CD4-positive, CD25-positive, alpha-beta regulatory T cell (primary cell): ENCODE data around the gene HAPLN3. TPM values are rescaled to one million over a fixed set of nuclear protein-coding genes. Genes with fewer than 3 reads are reported as not detected.

Experiments
- ATAC-seq, 2 donors: fragments of 150-1000 bp; cut with Tn5 transposase; one replicate each; pipeline ENCODE4 v1.10.0; 2021; ENCODE audit warnings: low read depth in 2 of 2, moderate number of reproducible peaks in 2 of 2, moderate library complexity in 1 of 2
- DNase-seq, 3 donors: peaks; one replicate each; pipeline versions ENCODE4 v3.0.0 to v3.0.0-alpha.2; 2012 to 2022; ENCODE audit warnings: mixed read lengths in 1 of 3
- H3K27ac ChIP-seq: one replicate; pipeline ENCODE4 v1.7.0; 2013; ENCODE audit warnings: mild to moderate bottlenecking, low read length; ENCODE audit not compliant: insufficient read depth, poor library complexity, severe bottlenecking
- H3K27me3 ChIP-seq: one replicate; pipeline ENCODE4 v1.7.0; 2013; ENCODE audit warnings: low read length; ENCODE audit not compliant: control insufficient read depth, insufficient read depth
- H3K36me3 ChIP-seq: one replicate; pipeline ENCODE4 v1.7.0; 2013; ENCODE audit warnings: mild to moderate bottlenecking, low read length, moderate library complexity; ENCODE audit not compliant: control insufficient read depth, insufficient read depth
- H3K4me1 ChIP-seq: 2 replicates; pipeline ENCODE4 v1.7.0; 2013; ENCODE audit warnings: mild to moderate bottlenecking, low read length; ENCODE audit not compliant: insufficient read depth, control insufficient read depth, poor library complexity, severe bottlenecking
- H3K4me3 ChIP-seq: one replicate; pipeline ENCODE4 v1.7.0; 2013; ENCODE audit warnings: low read depth, mild to moderate bottlenecking, low read length, moderate library complexity
- H3K9me3 ChIP-seq, 2 experiments: 1 replicate in 1 of 2; 2 replicates in 1 of 2; pipeline ENCODE4 v1.7.0; 2013; ENCODE audit warnings: low read length in 2 of 2, mild to moderate bottlenecking in 1 of 2, moderate library complexity in 1 of 2; ENCODE audit not compliant: control insufficient read depth in 2 of 2
- H3K27ac Mint-ChIP-seq, 3 donors: one replicate each; pipeline ENCODE4 v1.8.0; 2020 to 2022; ENCODE audit warnings: mild to moderate bottlenecking in 3 of 3, mixed read lengths in 3 of 3, moderate library complexity in 2 of 3
- H3K27me3 Mint-ChIP-seq: one replicate; pipeline ENCODE4 v1.8.0; 2022; ENCODE audit warnings: mild to moderate bottlenecking, mixed read lengths
- H3K36me3 Mint-ChIP-seq: one replicate; pipeline ENCODE4 v1.8.0; 2020; ENCODE audit warnings: mixed read lengths
- H3K4me1 Mint-ChIP-seq, 4 donors: one replicate each; pipeline ENCODE4 v1.8.0; 2020 to 2022; ENCODE audit warnings: mixed read lengths in 4 of 4, mild to moderate bottlenecking in 1 of 4
- H3K4me3 Mint-ChIP-seq, 4 donors: one replicate each; pipeline ENCODE4 v1.8.0; 2020 to 2022; ENCODE audit warnings: mild to moderate bottlenecking in 4 of 4, mixed read lengths in 4 of 4, moderate library complexity in 3 of 4
- H3K9me3 Mint-ChIP-seq, 7 donors: one replicate each; pipeline ENCODE4 v1.8.0; 2020 to 2022; ENCODE audit warnings: mixed read lengths in 7 of 7, mild to moderate bottlenecking in 3 of 7, moderate library complexity in 2 of 7
- polyA plus RNA-seq, 4 donors: library from polyadenylated mRNA; unstranded; fragments of 300-500 nt; fragmentation: Illumina TruSeq; gene quantifications; one replicate each; pipeline ENCODE4 v1.2.3, GENCODE V29; 2021
- total RNA-seq: library from RNA; stranded (reverse); gene quantifications from one replicate; pipeline ENCODE4 v1.2.3, GENCODE V29; 2022

Gene HAPLN3
- total and polyA plus RNA-seq, 5 donors from 2014 or later: 76.8 to 251 (median 95.5) TPM

- ATAC-seq: no peak
- Mint-ChIP-seq H3K36me3 (peaks cover 50% of the 10 kb centered on the region), H3K9me3 (no peaks in the 10 kb centered on the region)
These were observed 17.9 kb downstream of the HAPLN3 start for GRCh38 chr15:88877415-88877814.

GRCh38 chr15:88876573-88876972 lies 18.8 kb downstream of the HAPLN3 start:
- Mint-ChIP-seq H3K36me3 (peaks cover 48% of the 10 kb centered on the region), H3K27ac (no peak overlapping the region), H3K9me3 (no peaks in the 10 kb centered on the region), H3K27me3 (no peaks in the 10 kb centered on the region), H3K4me3 (no peak overlapping the region), H3K4me1 (peaks cover 0 to 9% (median 7%) of the 10 kb centered on the region in 4 donors)
- Histone ChIP-seq H3K9me3 (no peaks in the 10 kb centered on the region), H3K4me1 (no peaks in the 10 kb centered on the region), H3K36me3 (peaks cover 59% of the 10 kb centered on the region), H3K27me3 (no peaks in the 10 kb centered on the region), H3K27ac (no peak overlapping the region), H3K4me3 (no peak overlapping the region)
- no peak for ATAC-seq
- no peak for DNase-seq

More at GRCh38 chr15:88877415-88877814, 17.9 kb downstream of the HAPLN3 start:
- Histone ChIP-seq H3K4me1 (no peaks in the 10 kb centered on the region), H3K27ac (no peak overlapping the region), H3K27me3 (no peaks in the 10 kb centered on the region), H3K36me3 (peaks cover 66% of the 10 kb centered on the region), H3K4me3 (no peak overlapping the region), H3K9me3 (no peaks in the 10 kb centered on the region)
- DNase-seq: no peak
- Mint-ChIP-seq H3K4me1 (peaks cover 0 to 16% (median 10%) of the 10 kb centered on the region in 4 donors), H3K4me3 (no peak overlapping the region), H3K27ac (no peak overlapping the region), H3K27me3 (no peaks in the 10 kb centered on the region)

DNA sequence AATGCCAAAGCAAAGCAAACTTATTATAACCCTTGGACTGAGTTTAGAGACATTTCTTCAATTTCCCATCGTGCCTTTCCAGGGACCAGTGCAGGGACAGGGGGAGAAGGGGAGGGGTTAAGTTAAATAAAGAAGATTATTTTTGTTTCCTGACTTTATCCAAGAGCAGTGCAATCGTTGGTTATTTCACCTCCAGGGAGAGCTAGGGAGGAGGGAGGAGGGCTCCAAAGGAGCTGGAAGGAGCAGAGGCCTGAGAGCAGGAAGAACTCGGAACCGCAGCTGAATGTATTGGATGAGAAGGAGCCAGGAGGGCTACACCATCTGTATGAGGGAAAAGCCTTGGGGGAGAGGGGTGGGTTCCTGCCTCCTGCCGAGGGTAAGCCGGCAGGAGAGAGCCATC lies 20.7 kb downstream of the HAPLN3 start:
- no peaks in the 10 kb centered on the region for H3K27me3 ChIP-seq
- H3K4me1 ChIP-seq: no peaks in the 10 kb centered on the region
- ATAC-seq (no peak), DNase-seq (no peak)
- H3K27ac Mint-ChIP-seq: no peak overlapping the region
- no peaks in the 10 kb centered on the region for H3K9me3 ChIP-seq
- H3K4me3 ChIP-seq: no peak overlapping the region
- H3K27me3 Mint-ChIP-seq: no peaks in the 10 kb centered on the region
- H3K27ac ChIP-seq: no peak overlapping the region
- H3K9me3 Mint-ChIP-seq: no peaks in the 10 kb centered on the region
- no peak overlapping the region for H3K4me3 Mint-ChIP-seq
- H3K36me3 ChIP-seq: peaks cover 41% of the 10 kb centered on the region
- peaks cover 37% of the 10 kb centered on the region for H3K36me3 Mint-ChIP-seq
- H3K4me1 Mint-ChIP-seq: peaks cover 0 to 6% (median 4%) of the 10 kb centered on the region in 4 donors

GRCh38 chr15:88874275-88874674 lies 21.1 kb downstream of the HAPLN3 start:
- H3K27me3 Mint-ChIP-seq: no peaks in the 10 kb centered on the region
- peaks cover 0 to 6% (median 4%) of the 10 kb centered on the region in 4 donors for H3K4me1 Mint-ChIP-seq
- peaks cover 33% of the 10 kb centered on the region for H3K36me3 Mint-ChIP-seq
- no peak overlapping the region for H3K27ac ChIP-seq
- H3K4me3 Mint-ChIP-seq: no peak overlapping the region
- no peak overlapping the region for H3K4me3 ChIP-seq
- peak overlapping the region in 1 of 3 donors; percentile 48 for H3K27ac Mint-ChIP-seq
- H3K4me1 ChIP-seq: no peaks in the 10 kb centered on the region
- DNase-seq (no peak), ATAC-seq (no peak)
- H3K9me3 Mint-ChIP-seq: no peaks in the 10 kb centered on the region
- H3K27me3 ChIP-seq: no peaks in the 10 kb centered on the region
- no peaks in the 10 kb centered on the region for H3K9me3 ChIP-seq
- peaks cover 38% of the 10 kb centered on the region for H3K36me3 ChIP-seq

- Mint-ChIP-seq H3K4me3 (no peak overlapping the region), H3K4me1 (peaks cover 0 to 6% (median 4%) of the 10 kb centered on the region in 4 donors), H3K27me3 (no peaks in the 10 kb centered on the region), H3K36me3 (peaks cover 32% of the 10 kb centered on the region), H3K27ac (peak overlapping the region in 1 of 3 donors; percentile 35), H3K9me3 (no peaks in the 10 kb centered on the region)
- H3K27me3 ChIP-seq: no peaks in the 10 kb centered on the region
- H3K4me1 ChIP-seq: no peaks in the 10 kb centered on the region
- no peaks in the 10 kb centered on the region for H3K9me3 ChIP-seq
- H3K36me3 ChIP-seq: peaks cover 34% of the 10 kb centered on the region
- ATAC-seq (no peak), DNase-seq (no peak)
- H3K27ac ChIP-seq: no peak overlapping the region
- no peak overlapping the region for H3K4me3 ChIP-seq
These were observed 21.6 kb downstream of the HAPLN3 start for GRCh38 chr15:88873786-88874185.

GRCh38 chr15:88872706-88873105 lies 22.6 kb downstream of the HAPLN3 start:
- Mint-ChIP-seq H3K36me3 (peaks cover 29% of the 10 kb centered on the region), H3K4me1 (peaks cover 2 to 5% (median 3%) of the 10 kb centered on the region in 4 donors), H3K9me3 (no peaks in the 10 kb centered on the region), H3K27ac (peak overlapping the region in 2 of 3 donors; percentile 36 to 54), H3K4me3 (no peak overlapping the region), H3K27me3 (no peaks in the 10 kb centered on the region)
- Histone ChIP-seq H3K4me1 (no peaks in the 10 kb centered on the region), H3K4me3 (no peak overlapping the region), H3K9me3 (no peaks in the 10 kb centered on the region), H3K36me3 (peaks cover 23% of the 10 kb centered on the region), H3K27me3 (no peaks in the 10 kb centered on the region), H3K27ac (no peak overlapping the region)
- ATAC-seq (no peak), DNase-seq (no peak)

GRCh38 chr15:88872106-88872505 lies 23.2 kb downstream of the HAPLN3 start:
- no peaks in the 10 kb centered on the region for H3K4me1 ChIP-seq
- H3K9me3 ChIP-seq: no peaks in the 10 kb centered on the region
- DNase-seq (no peak), ATAC-seq (no peak)
- no peaks in the 10 kb centered on the region for H3K27me3 ChIP-seq
- H3K36me3 Mint-ChIP-seq: peaks cover 30% of the 10 kb centered on the region
- no peaks in the 10 kb centered on the region for H3K9me3 Mint-ChIP-seq
- H3K36me3 ChIP-seq: peaks cover 17% of the 10 kb centered on the region
- no peak overlapping the region for H3K4me3 Mint-ChIP-seq
- H3K27ac Mint-ChIP-seq: peak overlapping the region in 1 of 3 donors; percentile 54
- H3K4me3 ChIP-seq: no peak overlapping the region
- peaks cover 2 to 5% (median 4%) of the 10 kb centered on the region in 4 donors for H3K4me1 Mint-ChIP-seq
- H3K27me3 Mint-ChIP-seq: no peaks in the 10 kb centered on the region
- no peak overlapping the region for H3K27ac ChIP-seq

DNA sequence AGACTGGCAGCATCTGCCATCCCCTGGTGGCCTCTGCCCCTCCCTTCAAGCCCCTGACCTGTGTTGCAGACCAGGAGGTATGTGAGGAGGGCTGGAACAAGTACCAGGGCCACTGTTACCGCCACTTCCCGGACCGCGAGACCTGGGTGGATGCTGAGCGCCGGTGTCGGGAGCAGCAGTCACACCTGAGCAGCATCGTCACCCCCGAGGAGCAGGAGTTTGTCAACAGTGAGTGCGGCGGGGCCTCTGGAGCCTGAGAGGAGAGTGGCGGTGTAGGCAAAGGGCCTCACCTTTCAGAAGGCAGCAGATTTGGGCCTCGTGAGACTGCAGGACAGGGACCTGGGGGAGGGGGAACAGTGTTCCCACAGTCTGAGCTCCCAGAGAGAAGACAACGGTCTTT lies 24.0 kb downstream of the HAPLN3 start:
- H3K27ac Mint-ChIP-seq: no peak overlapping the region
- Histone ChIP-seq H3K27ac (no peak overlapping the region), H3K36me3 (peaks cover 9% of the 10 kb centered on the region), H3K9me3 (no peaks in the 10 kb centered on the region), H3K4me1 (no peaks in the 10 kb centered on the region), H3K4me3 (no peak overlapping the region), H3K27me3 (no peaks in the 10 kb centered on the region)
- peaks cover 0 to 5% (median 3%) of the 10 kb centered on the region in 4 donors for H3K4me1 Mint-ChIP-seq
- H3K36me3 Mint-ChIP-seq: peaks cover 22% of the 10 kb centered on the region
- no peak for ATAC-seq
- no peaks in the 10 kb centered on the region for H3K9me3 Mint-ChIP-seq
- no peaks in the 10 kb centered on the region for H3K27me3 Mint-ChIP-seq
- no peak overlapping the region for H3K4me3 Mint-ChIP-seq
- DNase-seq: no peak
